T-helper 1 cell treated with Interleukin-12 subunit alpha and Interleukin-12 subunit beta and Interleukin-4 antibody, amounts not matched to agents 30 μg/mL and 1 μg/mL, for 36 hours (primary cell): Measurements from ENCODE around the gene LAPTM5.

Experiments used
- H3K27ac Mint-ChIP-seq: one replicate; pipeline ENCODE4 v1.8.0; 2021; ENCODE audit warnings: mild to moderate bottlenecking, mixed read lengths
- H3K27me3 Mint-ChIP-seq: one replicate; pipeline ENCODE4 v1.8.0; 2021; ENCODE audit warnings: low read depth, mixed read lengths
- H3K36me3 Mint-ChIP-seq: one replicate; pipeline ENCODE4 v1.8.0; 2021; ENCODE audit warnings: low read depth, mixed read lengths
- H3K4me1 Mint-ChIP-seq: one replicate; pipeline ENCODE4 v1.8.0; 2021; ENCODE audit warnings: low read depth, mixed read lengths
- H3K4me3 Mint-ChIP-seq: one replicate; pipeline ENCODE4 v1.8.0; 2021; ENCODE audit warnings: mild to moderate bottlenecking, moderate library complexity, mixed read lengths
- H3K9me3 Mint-ChIP-seq: one replicate; pipeline ENCODE4 v1.8.0; 2021; ENCODE audit warnings: mixed read lengths

The LAPTM5 gene

DNA sequence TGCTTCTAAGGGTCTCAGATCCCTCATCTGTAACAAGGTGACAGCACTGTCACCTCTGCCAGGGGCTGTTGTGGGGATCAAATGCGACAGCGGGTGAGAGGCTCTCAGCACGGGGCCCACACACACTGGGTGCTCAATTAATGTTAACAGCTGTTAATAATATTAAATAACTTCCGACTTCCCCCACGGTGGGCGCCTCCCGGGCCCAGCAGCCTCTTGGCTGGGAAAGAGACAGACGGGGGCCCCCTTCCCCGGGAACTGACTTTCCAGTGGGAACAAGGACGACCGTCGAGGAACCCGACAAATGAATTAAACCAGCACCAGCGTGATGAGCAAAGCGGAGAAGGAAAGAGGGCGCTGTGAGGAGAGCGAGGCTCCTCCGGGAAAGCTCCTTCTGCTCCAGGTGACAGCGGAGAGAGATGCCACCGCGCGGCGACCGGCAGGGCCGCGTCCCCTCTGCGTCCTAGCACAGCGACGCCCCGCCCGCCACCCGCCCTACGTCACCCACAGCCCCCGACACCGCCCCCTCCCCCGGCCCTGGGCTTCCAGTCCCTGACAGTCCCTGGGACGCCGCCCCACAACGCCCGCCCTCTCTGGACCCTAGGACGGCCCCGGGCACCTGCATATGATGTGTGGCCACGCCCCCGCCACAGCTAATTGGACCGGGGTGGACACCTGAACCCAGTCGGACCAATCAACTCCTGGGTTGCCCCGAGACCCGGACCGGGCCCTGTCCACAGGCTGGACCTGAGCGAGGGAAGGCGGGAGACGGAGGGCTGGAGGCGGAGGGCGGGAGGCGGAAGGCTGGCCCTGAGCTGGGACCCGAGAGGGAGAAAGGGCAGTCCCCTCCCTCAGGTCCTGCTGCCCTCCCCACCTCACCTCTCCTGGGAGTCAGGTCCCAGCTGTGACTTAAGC lies 72.4 kb downstream of the LAPTM5 start:
- Mint-ChIP-seq H3K36me3 (no peaks in the 10 kb centered on the region), H3K27ac (no peak overlapping the region), H3K27me3 (peaks cover 57% of the 10 kb centered on the region), H3K9me3 (no peaks in the 10 kb centered on the region), H3K4me1 (peaks cover 1% of the 10 kb centered on the region), H3K4me3 (no peak overlapping the region)

DNA sequence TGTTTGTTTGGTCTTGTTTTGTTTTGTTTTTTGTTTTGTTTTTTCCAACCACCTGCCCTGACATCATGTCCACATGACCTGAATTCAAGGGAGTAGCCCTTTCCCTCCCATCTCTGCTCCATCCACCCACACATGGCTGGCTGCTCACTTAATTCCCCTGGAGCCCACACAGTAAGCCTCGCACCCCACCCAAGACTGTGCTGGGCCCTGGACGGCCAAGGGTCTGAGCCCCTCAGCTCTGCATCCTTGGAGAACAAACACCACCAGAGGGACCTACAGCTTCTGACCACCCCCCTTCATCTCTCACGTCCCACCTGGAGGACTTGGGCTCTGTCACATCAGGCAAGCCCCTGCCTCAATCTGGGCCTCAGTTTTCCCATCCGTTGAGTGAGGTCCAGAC lies 73.3 kb downstream of the LAPTM5 start:
- no peaks in the 10 kb centered on the region for H3K36me3 Mint-ChIP-seq
- H3K4me1 Mint-ChIP-seq: peaks cover 1% of the 10 kb centered on the region
- peaks cover 53% of the 10 kb centered on the region for H3K27me3 Mint-ChIP-seq
- no peaks in the 10 kb centered on the region for H3K9me3 Mint-ChIP-seq
- no peak overlapping the region for H3K4me3 Mint-ChIP-seq
- H3K27ac Mint-ChIP-seq: no peak overlapping the region

DNA sequence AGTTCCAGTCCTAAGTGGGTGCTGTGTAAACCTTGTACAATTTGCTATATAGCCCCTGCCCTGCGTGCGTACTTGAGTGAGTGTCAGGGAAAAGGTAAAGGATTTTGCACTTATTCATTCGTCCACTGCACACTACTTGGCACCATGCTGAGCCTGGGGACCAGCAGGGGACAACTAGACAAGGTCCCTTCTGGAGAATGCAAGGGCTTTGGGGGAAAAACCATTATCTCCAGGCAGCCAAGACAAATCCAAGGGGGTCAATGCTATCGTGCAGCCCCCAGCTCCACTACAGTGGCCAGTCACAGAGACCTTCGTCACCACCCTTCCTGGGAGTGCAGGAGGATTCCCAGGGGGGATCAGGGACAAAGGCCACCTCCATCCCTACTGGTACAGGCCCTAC lies 73.9 kb downstream of the LAPTM5 start:
- Mint-ChIP-seq H3K4me1 (peaks cover 1% of the 10 kb centered on the region), H3K27me3 (peaks cover 53% of the 10 kb centered on the region), H3K4me3 (no peak overlapping the region), H3K9me3 (peaks cover 4% of the 10 kb centered on the region), H3K27ac (no peak overlapping the region), H3K36me3 (no peaks in the 10 kb centered on the region)
